ENCODE data around the gene SLC5A8. TPM values are rescaled to one million over a fixed set of nuclear protein-coding genes. Genes with fewer than 3 reads are reported as not detected.

SLC5A8 gene
- total and polyA plus RNA-seq, 4 donors: not detected

DNA sequence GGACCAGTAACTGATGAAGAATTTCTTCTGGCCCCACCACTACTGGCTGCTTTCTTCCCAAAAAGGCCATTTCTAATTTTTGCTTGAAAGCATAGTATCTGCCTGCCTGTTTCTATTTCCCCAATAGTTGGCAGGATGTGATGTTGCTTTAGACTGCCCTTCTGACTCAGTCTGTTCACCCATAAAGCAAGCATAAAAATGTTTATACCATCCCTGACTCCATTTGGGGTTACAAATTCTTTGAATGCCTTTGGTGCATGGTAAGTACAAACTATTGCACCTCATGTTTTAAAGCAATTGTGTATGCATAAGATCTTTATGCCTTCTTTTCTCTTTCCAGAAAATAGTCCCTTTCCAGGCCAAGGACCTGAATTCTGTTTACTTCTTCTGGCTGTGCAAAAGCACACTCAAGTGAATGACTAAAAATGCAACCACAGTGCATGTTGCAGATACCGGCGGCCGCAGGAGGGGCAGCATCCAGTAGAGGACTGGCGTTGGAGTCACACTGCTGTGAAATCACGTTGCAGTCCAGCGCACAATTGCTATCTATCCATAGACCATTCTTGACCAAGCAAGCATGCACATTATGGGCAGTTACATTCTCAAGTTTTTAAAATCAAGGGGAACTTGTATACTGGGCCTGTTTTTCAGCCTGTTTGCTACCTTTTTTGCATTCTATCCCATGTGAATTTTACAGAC is 82.4 kb downstream of the SLC5A8 start:
- DNase-seq: no peak
- Histone ChIP-seq H3K9me3 (ENCODE audit: control insufficient read depth, low read length) (no peaks in the 10 kb centered on the region), H3K27ac (ENCODE audit: low read depth in 1 of 2, low read length in 2 of 2) (peak overlapping the region; percentile 7 to 58), H3K36me3 (ENCODE audit: control insufficient read depth in 1 of 2, insufficient read depth in 2 of 2, low read length in 1 of 2) (no peaks in the 10 kb centered on the region), H3K4me3 (ENCODE audit: low read length in 2 of 2) (no peak overlapping the region), H3K27me3 (ENCODE audit: control insufficient read depth in 1 of 2, insufficient read depth in 2 of 2, low read length in 1 of 2) (no peaks in the 10 kb centered on the region), H3K4me1 (ENCODE audit: control insufficient read depth in 1 of 2, insufficient read depth in 2 of 2, low read length in 2 of 2) (no peaks in the 10 kb centered on the region)
- no peak for ATAC-seq (ENCODE audit: low FRiP score)
- intact Hi-C loops (cut with DNase I): loop anchor here in 1 of 2 donors (10.0 kb wide), 1 partner anchor 103 kb away; no protein-coding TSS in a partner anchor
- 46 to 51% methylated on average over 6 of the region's 6 CpGs for WGBS, 2 donors

- intact Hi-C loops (cut with DNase I): no loop called here
Observed at GRCh38 chr12:101117842-101118241, 92.2 kb downstream of the SLC5A8 start.

GRCh38 chr12:101116911-101117310 is 93.1 kb downstream of the SLC5A8 start:
- Histone ChIP-seq H3K27me3 (ENCODE audit: control insufficient read depth in 1 of 2, insufficient read depth in 2 of 2, low read length in 1 of 2) (no peaks in the 10 kb centered on the region), H3K4me1 (ENCODE audit: control insufficient read depth in 1 of 2, insufficient read depth in 2 of 2, low read length in 2 of 2) (no peaks in the 10 kb centered on the region), H3K27ac (ENCODE audit: low read depth in 1 of 2, low read length in 2 of 2) (no peak overlapping the region), H3K9me3 (ENCODE audit: control insufficient read depth, low read length) (no peaks in the 10 kb centered on the region), H3K36me3 (ENCODE audit: control insufficient read depth in 1 of 2, insufficient read depth in 2 of 2, low read length in 1 of 2) (no peaks in the 10 kb centered on the region), H3K4me3 (ENCODE audit: low read length in 2 of 2) (no peak overlapping the region)
- no peak for ATAC-seq (ENCODE audit: low FRiP score)
- no peak for DNase-seq
- WGBS, 2 donors: 79% methylated on average over 4 of the region's 4 CpGs
- intact Hi-C loops (cut with DNase I): no loop called here

More at GRCh38 chr12:101117842-101118241, 92.2 kb downstream of the SLC5A8 start:
- no peak for ATAC-seq (ENCODE audit: low FRiP score)
- no peaks in the 10 kb centered on the region for H3K36me3 ChIP-seq (ENCODE audit: control insufficient read depth in 1 of 2, insufficient read depth in 2 of 2, low read length in 1 of 2)
- no peaks in the 10 kb centered on the region for H3K27me3 ChIP-seq (ENCODE audit: control insufficient read depth in 1 of 2, insufficient read depth in 2 of 2, low read length in 1 of 2)
- H3K27ac ChIP-seq (ENCODE audit: low read depth in 1 of 2, low read length in 2 of 2): no peak overlapping the region
- H3K4me3 ChIP-seq (ENCODE audit: low read length in 2 of 2): no peak overlapping the region
- 88 to 90% methylated on average over 2 of the region's 2 CpGs for WGBS, 2 donors
- no peaks in the 10 kb centered on the region for H3K4me1 ChIP-seq (ENCODE audit: control insufficient read depth in 1 of 2, insufficient read depth in 2 of 2, low read length in 2 of 2)
- no peaks in the 10 kb centered on the region for H3K9me3 ChIP-seq (ENCODE audit: control insufficient read depth, low read length)
- DNase-seq: no peak

DNA sequence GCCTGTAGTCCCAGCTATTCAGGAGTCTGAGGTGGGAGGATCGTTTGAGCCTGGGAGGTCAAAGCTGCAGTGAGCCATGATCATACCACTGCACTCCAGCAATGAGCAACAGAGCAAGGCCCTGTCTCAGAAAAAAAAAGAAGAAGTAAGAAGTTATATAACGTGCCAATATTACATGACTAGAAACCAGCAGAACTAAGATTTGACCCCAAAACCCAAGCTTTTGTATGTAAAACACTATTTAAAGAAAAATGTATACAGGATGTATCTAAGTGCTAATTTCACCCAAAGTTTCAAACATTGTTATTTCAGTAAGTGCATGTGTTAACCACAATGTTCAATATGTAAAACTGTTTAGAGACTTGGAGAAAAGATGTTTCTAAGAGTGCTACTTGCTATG is 94.7 kb downstream of the SLC5A8 start:
- H3K9me3 ChIP-seq (ENCODE audit: control insufficient read depth, low read length): no peaks in the 10 kb centered on the region
- 78% methylated on average over 2 of the region's 2 CpGs for WGBS, 2 donors
- no peak overlapping the region for H3K27ac ChIP-seq (ENCODE audit: low read depth in 1 of 2, low read length in 2 of 2)
- no peak for ATAC-seq (ENCODE audit: low FRiP score)
- DNase-seq: no peak
- no peaks in the 10 kb centered on the region for H3K27me3 ChIP-seq (ENCODE audit: control insufficient read depth in 1 of 2, insufficient read depth in 2 of 2, low read length in 1 of 2)
- intact Hi-C loops (cut with DNase I): no loop called here
- H3K36me3 ChIP-seq (ENCODE audit: control insufficient read depth in 1 of 2, insufficient read depth in 2 of 2, low read length in 1 of 2): no peaks in the 10 kb centered on the region
- no peaks in the 10 kb centered on the region for H3K4me1 ChIP-seq (ENCODE audit: control insufficient read depth in 1 of 2, insufficient read depth in 2 of 2, low read length in 2 of 2)
- H3K4me3 ChIP-seq (ENCODE audit: low read length in 2 of 2): no peak overlapping the region

DNA sequence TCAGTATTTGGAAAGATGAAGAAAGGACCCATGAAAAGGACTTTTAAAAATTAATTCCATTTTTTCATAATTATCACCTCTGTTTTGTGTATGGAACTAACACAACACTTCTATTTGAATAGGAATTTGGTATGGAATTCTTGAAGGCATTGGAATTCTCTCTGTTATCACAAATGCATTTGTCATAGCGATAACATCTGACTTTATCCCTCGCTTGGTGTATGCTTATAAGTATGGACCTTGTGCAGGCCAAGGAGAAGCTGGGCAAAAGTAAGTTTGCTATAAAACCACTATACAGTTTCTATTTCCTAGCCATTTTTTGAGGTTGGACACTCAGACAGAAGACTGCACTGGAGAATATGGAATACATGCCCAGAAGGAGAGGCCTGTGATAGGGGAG is 98.6 kb downstream of the SLC5A8 start:
- DNase-seq (no peak), ATAC-seq (ENCODE audit: low FRiP score) (no peak)
- WGBS, 2 donors: 30 to 40% methylated on average over 2 of the region's 2 CpGs
- Histone ChIP-seq H3K4me1 (ENCODE audit: control insufficient read depth in 1 of 2, insufficient read depth in 2 of 2, low read length in 2 of 2) (no peaks in the 10 kb centered on the region), H3K27ac (ENCODE audit: low read depth in 1 of 2, low read length in 2 of 2) (no peak overlapping the region), H3K27me3 (ENCODE audit: control insufficient read depth in 1 of 2, insufficient read depth in 2 of 2, low read length in 1 of 2) (no peaks in the 10 kb centered on the region), H3K9me3 (ENCODE audit: control insufficient read depth, low read length) (no peaks in the 10 kb centered on the region), H3K4me3 (ENCODE audit: low read length in 2 of 2) (no peak overlapping the region), H3K36me3 (ENCODE audit: control insufficient read depth in 1 of 2, insufficient read depth in 2 of 2, low read length in 1 of 2) (no peaks in the 10 kb centered on the region)
- intact Hi-C loops (cut with DNase I): no loop called here

GRCh38 chr12:101110866-101111265 is 99.2 kb downstream of the SLC5A8 start:
- 65 to 67% methylated on average over 3 of the region's 3 CpGs for WGBS, 2 donors

GRCh38 chr12:101108130-101108529 is 101.9 kb downstream of the SLC5A8 start:
- Histone ChIP-seq H3K9me3 (ENCODE audit: control insufficient read depth, low read length) (no peaks in the 10 kb centered on the region), H3K4me1 (ENCODE audit: control insufficient read depth in 1 of 2, insufficient read depth in 2 of 2, low read length in 2 of 2) (no peaks in the 10 kb centered on the region), H3K4me3 (ENCODE audit: low read length in 2 of 2) (no peak overlapping the region), H3K27ac (ENCODE audit: low read depth in 1 of 2, low read length in 2 of 2) (no peak overlapping the region), H3K36me3 (ENCODE audit: control insufficient read depth in 1 of 2, insufficient read depth in 2 of 2, low read length in 1 of 2) (no peaks in the 10 kb centered on the region), H3K27me3 (ENCODE audit: control insufficient read depth in 1 of 2, insufficient read depth in 2 of 2, low read length in 1 of 2) (no peaks in the 10 kb centered on the region)
- DNase-seq (no peak), ATAC-seq (ENCODE audit: low FRiP score) (no peak)
- intact Hi-C loops (cut with DNase I): no loop called here
- 88 to 91% methylated on average over 5 of the region's 5 CpGs for whole genome bisulfite sequencing, 2 donors

More at GRCh38 chr12:101110866-101111265, 99.2 kb downstream of the SLC5A8 start:
- Histone ChIP-seq H3K27ac (ENCODE audit: low read depth in 1 of 2, low read length in 2 of 2) (no peak overlapping the region), H3K36me3 (ENCODE audit: control insufficient read depth in 1 of 2, insufficient read depth in 2 of 2, low read length in 1 of 2) (no peaks in the 10 kb centered on the region), H3K9me3 (ENCODE audit: control insufficient read depth, low read length) (no peaks in the 10 kb centered on the region), H3K4me1 (ENCODE audit: control insufficient read depth in 1 of 2, insufficient read depth in 2 of 2, low read length in 2 of 2) (no peaks in the 10 kb centered on the region), H3K4me3 (ENCODE audit: low read length in 2 of 2) (no peak overlapping the region), H3K27me3 (ENCODE audit: control insufficient read depth in 1 of 2, insufficient read depth in 2 of 2, low read length in 1 of 2) (no peaks in the 10 kb centered on the region)
- ATAC-seq (ENCODE audit: low FRiP score): no peak
- intact Hi-C loops (cut with DNase I): no loop called here
- DNase-seq: no peak

GRCh38 chr12:101107032-101107763 is 102.8 kb downstream of the SLC5A8 start:
- 84% methylated on average over 4 of the region's 4 CpGs for WGBS, 2 donors
- Histone ChIP-seq H3K4me1 (ENCODE audit: control insufficient read depth in 1 of 2, insufficient read depth in 2 of 2, low read length in 2 of 2) (no peaks in the 10 kb centered on the region), H3K9me3 (ENCODE audit: control insufficient read depth, low read length) (no peaks in the 10 kb centered on the region), H3K27me3 (ENCODE audit: control insufficient read depth in 1 of 2, insufficient read depth in 2 of 2, low read length in 1 of 2) (no peaks in the 10 kb centered on the region), H3K36me3 (ENCODE audit: control insufficient read depth in 1 of 2, insufficient read depth in 2 of 2, low read length in 1 of 2) (no peaks in the 10 kb centered on the region), H3K4me3 (ENCODE audit: low read length in 2 of 2) (no peak overlapping the region), H3K27ac (ENCODE audit: low read depth in 1 of 2, low read length in 2 of 2) (no peak overlapping the region)
- DNase-seq (no peak), ATAC-seq (ENCODE audit: low FRiP score) (no peak)
- intact Hi-C loops (cut with DNase I): no loop called here
